B cell (primary cell): Measurements from ENCODE around the gene FXYD7. TPM values are rescaled to one million over a fixed set of nuclear protein-coding genes. Genes with fewer than 3 reads are reported as not detected.

ENCODE experiments used
- ATAC-seq: fragments of 200-7000 bp; cut with Tn5 transposase; one replicate; pipeline ENCODE4 v1.10.0; 2021; ENCODE audit warnings: low read depth, mild to moderate bottlenecking, moderate number of reproducible peaks, moderate library complexity
- CTCF ChIA-PET: fragments of 350-600 bp; sonication (Branson Sonifier 250); formaldehyde crosslinking; loops from one replicate; lab custom pipeline; 2021; ENCODE audit warnings: antibody characterized with exemption, inconsistent platforms; lab: Charles Lee
- POLR2A ChIA-PET: fragments of 350-600 bp; sonication (Branson Sonifier 250); formaldehyde crosslinking; loops from one replicate; lab custom pipeline; 2021; ENCODE audit warnings: antibody characterized with exemption; lab: Charles Lee
- DNase-seq: peaks from one replicate; pipeline ENCODE4 v3.0.0; 2013
- H2AFZ ChIP-seq: 2 replicates; pipeline ENCODE4 v1.6.1; 2012; ENCODE audit warnings: mild to moderate bottlenecking, low read depth, low read length; ENCODE audit not compliant: insufficient read depth, poor library complexity, severe bottlenecking
- H3K27ac ChIP-seq, 2 donors: 1 replicate in 1 of 2; 2 replicates in 1 of 2; pipeline ENCODE4 v1.5.1; 2012 to 2013; ENCODE audit warnings: low read length in 2 of 2, mild to moderate bottlenecking in 2 of 2, moderate library complexity in 1 of 2
- H3K27me3 ChIP-seq, 4 experiments: fragments of 200-600 bp in 1 of 4; sonication (generic) in 1 of 4; replicated peaks in 1 of 4; 1 replicate in 2 of 4; 2 replicates in 2 of 4; pipeline versions ENCODE4 v1.6.1 to v1.7.0; 2013 to 2016; ENCODE audit warnings: low read length in 3 of 4, mild to moderate bottlenecking in 2 of 4, mixed read lengths in 1 of 4, moderate library complexity in 1 of 4; ENCODE audit not compliant: insufficient read depth in 4 of 4, control insufficient read depth in 3 of 4; ENCODE audit errors: control extremely low read depth in 1 of 4
- H3K36me3 ChIP-seq, 2 experiments: replicated peaks in 1 of 2; 1 replicate in 1 of 2; 2 replicates in 1 of 2; pipeline versions ENCODE4 v1.6.1 to v1.7.1; 2013; ENCODE audit warnings: low read length in 1 of 2; ENCODE audit not compliant: insufficient read depth in 2 of 2, control insufficient read depth in 1 of 2; ENCODE audit errors: control extremely low read depth in 1 of 2, extremely low read depth in 1 of 2
- H3K4me1 ChIP-seq, 2 donors: fragments of 200-600 bp in 1 of 2; sonication (generic) in 1 of 2; 1 replicate in 1 of 2; 2 replicates in 1 of 2; pipeline versions ENCODE4 v1.5.1 to v1.6.1; 2013 to 2017; ENCODE audit warnings: low read length in 2 of 2; ENCODE audit not compliant: control insufficient read depth in 2 of 2, insufficient read depth in 2 of 2
- H3K4me2 ChIP-seq: replicated peaks from 2 replicates; pipeline ENCODE3; 2012; ENCODE audit warnings: mild to moderate bottlenecking, low read depth, low read length; ENCODE audit not compliant: poor library complexity, severe bottlenecking
- H3K4me3 ChIP-seq, 5 experiments: fragments of 200-600 bp in 1 of 5; sonication (generic) in 1 of 5; 1 replicate in 3 of 5; 2 replicates in 2 of 5; pipeline versions ENCODE4 v1.5.1 to v1.7.0; 2011 to 2016; ENCODE audit warnings: low read length in 4 of 5, mild to moderate bottlenecking in 4 of 5, low read depth in 2 of 5, control low read depth in 1 of 5, moderate library complexity in 1 of 5; ENCODE audit not compliant: insufficient read depth in 1 of 5; ENCODE audit errors: control extremely low read depth in 1 of 5, extremely low read depth in 1 of 5
- H3K79me2 ChIP-seq: fragments of 200-600 bp; sonication (generic); one replicate; pipeline ENCODE4 v1.6.0; 2016; ENCODE audit warnings: low read length; ENCODE audit not compliant: control insufficient read depth, insufficient read depth
- H3K9ac ChIP-seq: fragments of 200-600 bp; sonication (generic); 2 replicates; pipeline ENCODE4 v1.6.1; 2017; ENCODE audit warnings: mild to moderate bottlenecking, low read length, moderate library complexity
- H3K9me3 ChIP-seq, 3 donors: one replicate each; pipeline versions ENCODE4 v1.6.1 to v1.7.1; 2013; ENCODE audit warnings: low read length in 2 of 3; ENCODE audit not compliant: control insufficient read depth in 2 of 3, insufficient read depth in 1 of 3; ENCODE audit errors: control extremely low read depth in 1 of 3
- H4K20me1 ChIP-seq: 2 replicates; pipeline ENCODE4 v1.6.0; 2012; ENCODE audit warnings: mild to moderate bottlenecking, low read length; ENCODE audit not compliant: insufficient read depth, control insufficient read depth, poor library complexity, severe bottlenecking
- H3K27ac Mint-ChIP-seq: one replicate; pipeline ENCODE4 v1.8.0; 2021; ENCODE audit warnings: mixed read lengths
- H3K27me3 Mint-ChIP-seq: one replicate; pipeline ENCODE4 v1.8.0; 2021; ENCODE audit warnings: mixed read lengths
- H3K4me1 Mint-ChIP-seq: one replicate; pipeline ENCODE4 v1.8.0; 2021; ENCODE audit warnings: mixed read lengths
- H3K4me3 Mint-ChIP-seq: one replicate; pipeline ENCODE4 v1.8.0; 2021; ENCODE audit warnings: mixed read lengths
- H3K9me3 Mint-ChIP-seq: one replicate; pipeline ENCODE4 v1.8.0; 2022; ENCODE audit warnings: mixed read lengths; ENCODE audit not compliant: insufficient read depth
- CTCF ChIP-seq: fragments of 200-600 bp; IDR thresholded peaks from one replicate; pipeline ENCODE4 v1.8.0; 2022; ENCODE audit warnings: antibody characterized with exemption, mild to moderate bottlenecking
- EZH2 ChIP-seq: IDR thresholded peaks from 2 replicates; pipeline ENCODE4 v1.6.1; 2012; ENCODE audit warnings: borderline replicate concordance, low read depth, mild to moderate bottlenecking, moderate library complexity, low read length; ENCODE audit not compliant: insufficient read depth, poor library complexity, severe bottlenecking
- WGBS: methylation state at CpG from one replicate; pipeline ENCODE4 v1.1.5; 2013; ENCODE audit warnings: missing lambda C conversion rate; ENCODE audit not compliant: insufficient coverage; 5-methylcytosine and 5-hydroxymethylcytosine counted together
- intact Hi-C: fragments of 100-400 bp; cut with micrococcal nuclease; formaldehyde crosslinking; loops from one replicate; pipeline ENCODE4 v1.10.0; 2022
- polyA plus RNA-seq: library from polyadenylated mRNA; depleted of rRNA; stranded (reverse); fragments of >200 nt; gene quantifications from 2 replicates; pipeline ENCODE4 v1.2.3, GENCODE V29; 2012
- total RNA-seq, 2 donors: library from RNA; stranded (reverse); fragments of 120-200 nt in 1 of 2; gene quantifications; 1 replicate in 1 of 2; 2 replicates in 1 of 2; pipeline versions ENCODE4 v1.2.3 to v1.2.4, GENCODE V29; 2013 to 2022

The FXYD7 gene
- total and polyA plus RNA-seq, 2 donors (not counting 1 experiment from before 2014, with no cell fraction given) = 3.8 to 27.4 TPM

DNA sequence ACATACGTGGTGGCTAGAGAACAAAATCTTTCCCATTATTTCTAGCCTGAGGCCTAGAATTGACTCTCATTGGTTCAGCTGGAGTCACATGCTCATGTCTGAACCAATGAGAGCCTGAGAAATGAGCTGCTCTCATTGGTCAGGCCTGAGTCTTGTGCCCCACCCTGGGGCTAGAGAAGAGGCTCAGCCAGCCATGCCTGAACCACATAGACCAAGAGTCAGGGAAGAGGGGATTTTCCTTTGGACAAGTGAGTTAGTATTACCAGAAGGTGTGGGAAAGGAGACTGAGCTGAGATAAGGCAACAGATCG lies 18.3 kb downstream of the FXYD7 start:
- Histone ChIP-seq H2AFZ (no peak overlapping the region), H3K27ac (no peak overlapping the region), H3K27me3 (no peaks in the 10 kb centered on the region), H3K4me2 (no peak overlapping the region), H3K4me3 (no peak overlapping the region), H4K20me1 (peaks cover 43% of the 10 kb centered on the region), H3K9ac (no peak overlapping the region), H3K9me3 (peaks cover 0 to 17% (median 7%) of the 10 kb centered on the region in 3 donors), H3K36me3 (peaks cover 14 to 99% of the 10 kb centered on the region in 2 experiments), H3K79me2 (peaks cover 23% of the 10 kb centered on the region), H3K4me1 (peaks cover 9% of the 10 kb centered on the region in 2 donors)
- Mint-ChIP-seq H3K27me3 (no peaks in the 10 kb centered on the region), H3K9me3 (no peaks in the 10 kb centered on the region), H3K4me1 (peaks cover 28% of the 10 kb centered on the region), H3K4me3 (no peak overlapping the region), H3K27ac (no peak overlapping the region)
- CTCF ChIA-PET = interaction anchor here (2.0 kb wide), 1 partner anchor 9 kb away, joined by 5 read pairs; no protein-coding TSS in a partner anchor
- DNase-seq (no peak), ATAC-seq (no peak)
- WGBS = 92% methylated on average over 2 of the region's 2 CpGs
- no peak for TF ChIP-seq EZH2
- no peak for TF ChIP-seq CTCF
- POLR2A ChIA-PET = no interaction called here
- intact Hi-C loops = no loop called here

- TF ChIP-seq EZH2 (no peak), CTCF (no peak)
- Mint-ChIP-seq H3K4me1 (peaks cover 35% of the 10 kb centered on the region), H3K27ac (peak overlapping the region; percentile 32), H3K27me3 (no peaks in the 10 kb centered on the region), H3K9me3 (no peaks in the 10 kb centered on the region), H3K4me3 (no peak overlapping the region)
- Histone ChIP-seq H3K4me2 (no peak overlapping the region), H3K9ac (no peak overlapping the region), H3K79me2 (peaks cover 10% of the 10 kb centered on the region), H3K4me1 (peaks cover 18 to 19% of the 10 kb centered on the region in 2 donors), H3K27me3 (no peaks in the 10 kb centered on the region), H4K20me1 (peaks cover 30% of the 10 kb centered on the region), H3K36me3 (peaks cover 10 to 99% of the 10 kb centered on the region in 2 experiments), H3K9me3 (peaks cover 0 to 18% (median 7%) of the 10 kb centered on the region in 3 donors), H2AFZ (no peak overlapping the region), H3K27ac (no peak overlapping the region), H3K4me3 (no peak overlapping the region)
- CTCF ChIA-PET = interaction anchor here (0.7 to 2.0 kb wide), 4 partner anchors 9 to 17 kb away, joined by 3 to 5 read pairs (median 3); partner anchors contain the start of gene FXYD5
- POLR2A ChIA-PET = interaction anchor here (0.7 kb wide), 2 partner anchors 8 to 591 kb away, joined by 4 to 5 read pairs; partner anchors contain the start of gene FXYD5
- 100% methylated on average over 4 of the region's 6 CpGs for WGBS
- ATAC-seq = no peak
- intact Hi-C loops = no loop called here
- no peak for DNase-seq
Measured at GRCh38 chr19:35162471-35163326, 19.6 kb downstream of the FXYD7 start.
